BLaER1 (cell line): Measurements from ENCODE around the gene NELFE.
"Not testable (repeated sequence)": the region's sequence is repeated elsewhere in the genome, so short reads cannot be mapped to it uniquely, and the experiment has no call there.

Source experiments
- H3K27ac ChIP-seq: shearing (Covaris generic); formaldehyde crosslinking; 2 replicates; pipeline ENCODE4 v1.8.1; 2022
- H3K27me3 ChIP-seq: shearing (Covaris generic); formaldehyde crosslinking; 2 replicates; pipeline ENCODE4 v1.8.1; 2022
- H3K36me3 ChIP-seq: shearing (Covaris generic); formaldehyde crosslinking; 2 replicates; pipeline ENCODE4 v1.8.1; 2022
- H3K4me1 ChIP-seq: shearing (Covaris generic); formaldehyde crosslinking; 2 replicates; pipeline ENCODE4 v1.8.1; 2022
- H3K4me2 ChIP-seq: shearing (Covaris generic); formaldehyde crosslinking; 2 replicates; pipeline ENCODE4 v1.8.1; 2022
- H3K4me3 ChIP-seq: shearing (Covaris generic); formaldehyde crosslinking; 2 replicates; pipeline ENCODE4 v1.8.1; 2022
- H3K9ac ChIP-seq: shearing (Covaris generic); formaldehyde crosslinking; 2 replicates; pipeline ENCODE4 v1.8.1; 2022
- H3K9me3 ChIP-seq: shearing (Covaris generic); formaldehyde crosslinking; 2 replicates; pipeline ENCODE4 v1.8.1; 2022
- H4K20me1 ChIP-seq: shearing (Covaris generic); formaldehyde crosslinking; 2 replicates; pipeline ENCODE4 v1.8.1; 2022
- Cebpa-rat ChIP-seq: shearing (Covaris generic); IDR thresholded peaks from 2 replicates; pipeline ENCODE4 v1.8.1; 2022

The NELFE gene

GRCh38 chr6:31911826-31912585, 46.8 kb downstream of the NELFE start:
- no peaks in the 10 kb centered on the region for H3K36me3 ChIP-seq
- TF ChIP-seq Cebpa-rat = no peak
- H3K9me3 ChIP-seq = no peaks in the 10 kb centered on the region
- H3K9ac ChIP-seq = no peak overlapping the region
- H3K4me1 ChIP-seq = no peaks in the 10 kb centered on the region
- H3K4me2 ChIP-seq = no peak overlapping the region
- H3K4me3 ChIP-seq = no peak overlapping the region
- H3K27ac ChIP-seq = no peak overlapping the region
- H3K27me3 ChIP-seq = no peaks in the 10 kb centered on the region
- no peaks in the 10 kb centered on the region for H4K20me1 ChIP-seq

- not testable (repeated sequence) for H3K27me3 ChIP-seq, H3K4me1 ChIP-seq, H3K4me3 ChIP-seq, H3K27ac ChIP-seq, H3K9me3 ChIP-seq, H3K36me3 ChIP-seq, H4K20me1 ChIP-seq, H3K4me2 ChIP-seq, H3K9ac ChIP-seq
These were observed 49.5 kb downstream of the NELFE start for GRCh38 chr6:31909298-31909697.

DNA sequence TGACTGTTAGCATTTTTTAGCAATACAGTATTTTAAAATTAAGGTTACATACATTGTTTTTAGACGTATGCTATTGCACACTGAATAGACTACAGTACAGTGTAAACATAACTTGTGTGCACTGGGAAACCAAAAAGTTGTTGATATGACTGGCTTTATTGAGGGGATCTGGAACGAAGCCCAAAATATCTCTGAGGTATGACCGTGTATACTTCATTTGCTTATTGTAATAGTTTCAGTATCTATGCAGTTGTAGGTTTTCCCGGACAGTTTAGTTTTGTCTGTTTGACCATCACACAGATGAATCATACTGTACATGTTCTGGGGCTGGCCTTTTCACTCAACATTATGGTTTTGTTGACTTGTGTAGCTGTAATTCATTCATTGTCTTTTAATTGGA, 50.0 kb downstream of the NELFE start:
- TF ChIP-seq Cebpa-rat = no peak
- Histone ChIP-seq H3K36me3 (no peaks in the 10 kb centered on the region), H4K20me1 (no peaks in the 10 kb centered on the region), H3K27ac (no peak overlapping the region), H3K4me2 (no peak overlapping the region), H3K9ac (no peak overlapping the region), H3K27me3 (no peaks in the 10 kb centered on the region), H3K4me3 (no peak overlapping the region), H3K4me1 (no peaks in the 10 kb centered on the region), H3K9me3 (no peaks in the 10 kb centered on the region)

DNA sequence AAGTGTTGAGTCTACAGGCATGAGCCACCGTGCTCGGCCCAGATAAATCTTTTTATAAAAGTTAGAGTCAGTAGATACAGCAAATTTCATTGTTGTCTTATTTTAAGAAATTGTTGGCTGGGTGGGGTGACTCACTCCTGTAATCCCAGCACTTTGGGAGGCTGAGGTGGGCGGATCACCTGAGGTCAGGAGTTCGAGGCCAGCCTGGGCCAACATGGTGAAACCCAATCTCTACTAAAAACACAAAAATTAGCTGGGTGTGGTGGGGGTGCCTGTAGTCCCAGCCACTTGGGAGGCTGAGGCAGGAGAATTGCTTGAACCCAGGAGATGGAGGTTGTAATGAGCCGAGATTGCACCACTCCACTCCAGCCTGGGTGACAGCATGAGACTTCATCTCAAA, 50.5 kb downstream of the NELFE start:
- not testable (repeated sequence) for H3K27ac ChIP-seq, H3K4me2 ChIP-seq, H3K9me3 ChIP-seq, H3K4me1 ChIP-seq, H3K4me3 ChIP-seq, H3K36me3 ChIP-seq, H4K20me1 ChIP-seq, H3K9ac ChIP-seq, H3K27me3 ChIP-seq

GRCh38 chr6:31907158-31907813, 51.5 kb downstream of the NELFE start:
- Histone ChIP-seq H3K27ac (no peak overlapping the region), H3K27me3 (no peaks in the 10 kb centered on the region), H3K36me3 (no peaks in the 10 kb centered on the region), H3K4me1 (peaks cover 9% of the 10 kb centered on the region), H4K20me1 (no peaks in the 10 kb centered on the region), H3K4me2 (no peak overlapping the region), H3K9me3 (no peaks in the 10 kb centered on the region), H3K9ac (no peak overlapping the region), H3K4me3 (no peak overlapping the region)
- TF ChIP-seq Cebpa-rat = peak; percentile 84

DNA sequence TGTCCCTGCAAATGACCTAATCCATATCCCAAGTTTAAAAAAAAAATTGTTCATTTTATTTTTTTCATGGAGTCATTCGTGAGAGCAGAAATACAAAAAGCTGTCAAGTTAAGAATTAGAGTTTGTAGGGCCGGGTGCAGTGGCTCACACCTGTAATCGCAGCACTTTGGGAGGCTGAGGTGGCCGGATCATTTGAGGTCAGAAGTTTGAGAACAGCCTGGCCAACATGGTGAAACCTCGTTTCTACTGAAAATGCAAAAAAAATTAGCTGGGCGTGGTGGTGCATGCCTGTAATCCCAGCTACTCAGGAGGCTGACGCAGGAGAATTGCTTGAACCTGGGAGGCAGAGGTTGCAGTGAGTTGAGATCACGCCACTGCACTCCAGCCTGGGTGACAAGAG, 52.0 kb downstream of the NELFE start:
- H3K27ac ChIP-seq, H3K4me3 ChIP-seq, H4K20me1 ChIP-seq, H3K36me3 ChIP-seq, H3K9me3 ChIP-seq, H3K27me3 ChIP-seq, H3K4me2 ChIP-seq, H3K9ac ChIP-seq, H3K4me1 ChIP-seq: not testable (repeated sequence)

- no peaks in the 10 kb centered on the region for H3K27me3 ChIP-seq
- H3K4me2 ChIP-seq = no peak overlapping the region
- no peak overlapping the region for H3K4me3 ChIP-seq
- H3K9me3 ChIP-seq = no peaks in the 10 kb centered on the region
- no peak overlapping the region for H3K27ac ChIP-seq
- H4K20me1 ChIP-seq = no peaks in the 10 kb centered on the region
- H3K9ac ChIP-seq = no peak overlapping the region
- H3K4me1 ChIP-seq = peaks cover 12% of the 10 kb centered on the region
- H3K36me3 ChIP-seq = no peaks in the 10 kb centered on the region
- TF ChIP-seq Cebpa-rat = no peak
These were observed 52.6 kb downstream of the NELFE start for GRCh38 chr6:31906122-31906521.

GRCh38 chr6:31905041-31905440, 53.7 kb downstream of the NELFE start:
- no peak for TF ChIP-seq Cebpa-rat
- Histone ChIP-seq H3K27me3 (no peaks in the 10 kb centered on the region), H3K9me3 (no peaks in the 10 kb centered on the region), H3K4me3 (no peak overlapping the region), H3K36me3 (no peaks in the 10 kb centered on the region), H3K4me1 (peaks cover 17% of the 10 kb centered on the region), H3K4me2 (no peak overlapping the region), H3K27ac (no peak overlapping the region), H4K20me1 (no peaks in the 10 kb centered on the region), H3K9ac (no peak overlapping the region)

- no peak overlapping the region for H3K9ac ChIP-seq
- no peaks in the 10 kb centered on the region for H4K20me1 ChIP-seq
- no peaks in the 10 kb centered on the region for H3K36me3 ChIP-seq
- H3K27me3 ChIP-seq = no peaks in the 10 kb centered on the region
- no peak for TF ChIP-seq Cebpa-rat
- H3K4me2 ChIP-seq = no peak overlapping the region
- H3K9me3 ChIP-seq = no peaks in the 10 kb centered on the region
- no peak overlapping the region for H3K4me3 ChIP-seq
- no peak overlapping the region for H3K27ac ChIP-seq
- peaks cover 28% of the 10 kb centered on the region for H3K4me1 ChIP-seq
These were observed 54.8 kb downstream of the NELFE start for GRCh38 chr6:31903957-31904356.
